Activated CD4-positive, alpha-beta T cell treated with anti-CD3 and anti-CD28 coated beads, Interleukin-2, Interleukin-4, amounts not matched to agents 100 ng/mL and 50 ng/mL, durations not matched to agents 16 hours and 8 hours (primary cell): ENCODE results near the gene NMNAT3.

ENCODE experiments used
- DNase-seq: peaks from one replicate; pipeline ENCODE4 v3.0.0-alpha.2; 2020; ENCODE audit warnings: low spot score

Gene NMNAT3

GRCh38 chr3:139578783-139579182, 99.0 kb downstream of the NMNAT3 start:
- DNase-seq, result no peak

GRCh38 chr3:139577909-139578308, 99.9 kb downstream of the NMNAT3 start:
- DNase-seq, result no peak

- DNase-seq, result no peak
These were observed 100.4 kb downstream of the NMNAT3 start for GRCh38 chr3:139577346-139577745.

DNA sequence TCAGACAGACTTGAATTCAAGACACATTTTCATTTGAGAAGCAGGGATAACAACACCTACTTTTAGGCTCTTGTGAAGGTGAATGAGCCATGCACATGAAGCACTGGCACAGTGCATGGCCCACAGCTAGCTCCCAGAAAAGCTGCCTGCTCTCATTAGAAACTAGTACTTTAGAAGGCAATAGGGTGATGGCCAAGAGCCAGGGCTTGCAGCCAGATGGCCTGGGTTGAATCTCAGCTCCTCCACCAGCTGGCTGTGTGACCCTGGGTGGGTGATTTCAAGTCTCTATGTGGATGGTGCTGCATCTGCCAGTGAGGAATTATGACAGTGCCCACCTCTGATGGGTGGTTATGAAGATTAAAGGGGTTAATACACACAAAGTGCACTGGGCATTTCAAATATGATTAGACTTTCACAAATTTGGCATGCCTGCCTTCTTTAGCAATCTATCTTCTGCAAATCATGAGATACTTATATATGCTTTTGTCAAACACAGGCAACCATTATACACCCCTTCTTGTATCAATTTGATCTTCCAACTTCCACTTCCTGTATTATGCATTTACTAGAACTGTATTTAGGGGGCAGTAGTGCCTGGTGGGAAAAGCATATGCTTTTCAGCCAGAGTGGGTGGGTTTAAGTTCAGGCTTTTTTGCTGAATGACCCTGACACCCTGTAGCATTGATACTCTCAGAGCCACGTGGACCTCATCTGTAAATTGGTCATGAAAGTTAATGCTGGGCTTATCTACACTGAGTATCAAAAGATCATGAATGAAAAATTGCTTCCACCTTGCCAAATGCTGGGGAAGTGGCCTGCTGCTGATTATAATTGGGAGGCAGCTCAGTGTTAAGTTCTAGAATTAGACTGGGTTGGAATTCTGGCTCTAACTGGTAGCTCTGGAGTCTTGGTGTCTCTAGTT, 103.5 kb downstream of the NMNAT3 start:
- DNase-seq, result no peak

GRCh38 chr3:139572847-139573672, 104.7 kb downstream of the NMNAT3 start:
- DNase-seq, result no peak

- DNase-seq, result no peak
These were observed 106.1 kb downstream of the NMNAT3 start for GRCh38 chr3:139571711-139572110.

- no peak for DNase-seq
These were observed 113.4 kb downstream of the NMNAT3 start for GRCh38 chr3:139564294-139564861.

DNA sequence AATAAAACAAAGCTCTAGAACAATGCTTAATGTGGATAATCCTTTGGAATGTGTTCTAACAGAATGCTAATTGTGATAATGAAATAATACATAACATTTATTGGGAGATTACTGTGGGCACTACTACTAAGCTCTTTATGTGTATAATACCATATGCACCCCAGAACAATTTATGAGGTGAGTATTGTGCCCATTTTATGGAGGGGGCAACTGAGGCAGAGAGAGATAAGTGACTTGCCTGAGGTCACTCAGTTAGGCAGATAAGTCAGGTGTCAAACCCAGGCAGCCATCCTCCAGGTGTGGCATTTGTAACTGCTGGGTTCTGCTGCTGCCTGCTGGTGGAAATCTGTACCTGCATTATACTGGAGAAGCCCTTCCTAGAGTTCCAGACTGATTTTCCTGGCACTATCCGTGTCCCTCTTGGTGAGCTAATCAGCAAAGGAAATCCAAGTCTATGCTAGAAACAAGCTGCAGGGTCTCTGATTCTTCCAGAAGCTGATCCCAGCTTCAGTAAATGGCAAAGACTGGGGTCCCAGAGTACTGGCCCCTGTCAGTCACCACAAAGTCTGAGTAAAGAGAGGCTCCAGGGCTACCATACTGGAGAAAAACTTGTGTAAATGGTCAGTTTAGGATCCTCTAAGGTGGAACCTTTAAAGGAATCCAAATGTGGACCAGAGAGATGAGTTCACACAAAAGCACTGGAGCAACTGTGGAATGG, 115.7 kb downstream of the NMNAT3 start:
- DNase-seq, result no peak

- DNase-seq, result no peak
These were observed 116.4 kb downstream of the NMNAT3 start for GRCh38 chr3:139561255-139561817.

DNA sequence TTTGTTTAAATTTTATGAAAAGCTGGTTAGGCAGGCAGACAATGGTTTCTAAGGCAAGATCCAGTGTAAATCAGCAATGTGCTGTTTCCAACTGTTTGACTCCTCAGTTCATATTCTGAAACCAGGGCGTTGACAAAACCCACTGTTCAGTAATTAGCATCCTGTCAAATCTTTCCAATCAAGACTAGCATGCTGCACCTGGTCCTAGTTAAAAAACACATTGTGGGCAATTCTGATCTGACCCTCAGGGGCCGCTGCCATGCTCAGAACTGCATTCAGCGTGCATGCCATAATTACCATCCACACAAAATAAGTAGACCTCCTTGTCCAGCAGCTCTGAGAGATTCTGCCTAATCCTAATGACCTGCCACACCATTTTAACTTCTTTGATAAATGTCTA, 117.4 kb downstream of the NMNAT3 start:
- DNase-seq, result no peak

DNA sequence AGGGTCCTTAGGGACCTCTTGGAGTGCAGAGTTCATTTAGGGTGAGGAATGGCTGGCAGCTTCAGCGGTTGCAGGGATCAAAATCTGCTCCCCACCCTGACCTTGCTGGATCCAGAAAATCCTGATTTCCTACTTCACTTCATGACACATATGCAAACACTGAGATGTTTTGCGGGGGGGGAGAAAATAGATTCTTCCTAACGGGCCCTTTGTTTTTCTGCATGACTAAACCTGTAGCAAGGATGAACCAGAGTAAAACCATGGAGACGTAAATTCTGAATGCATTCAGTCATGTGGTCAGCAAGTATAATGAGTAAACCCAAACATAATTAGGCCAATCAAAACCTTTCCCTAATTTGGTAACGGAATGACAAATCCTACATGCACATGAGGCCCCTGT, 118.2 kb downstream of the NMNAT3 start:
- DNase-seq, result no peak

GRCh38 chr3:139558351-139559266, 119.2 kb downstream of the NMNAT3 start:
- no peak for DNase-seq

DNA sequence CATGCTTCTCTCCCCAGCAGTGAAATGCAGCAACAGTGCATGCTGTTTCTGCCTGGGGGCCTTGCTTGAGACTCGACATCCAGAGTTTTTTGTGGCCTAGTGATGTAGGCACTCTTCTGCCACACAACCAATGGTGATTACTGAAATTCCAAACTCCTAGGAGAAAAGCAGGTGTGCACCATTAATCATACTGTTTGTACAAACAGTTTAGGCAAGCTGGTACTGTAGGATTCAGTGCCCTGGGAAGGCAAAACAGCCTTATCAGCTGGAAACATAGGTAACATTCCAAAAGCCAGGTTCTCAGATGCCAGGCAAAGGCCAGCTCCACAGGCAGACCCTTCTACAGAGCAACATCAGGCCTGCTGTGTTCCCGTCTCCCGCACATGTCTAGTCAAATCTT, 120.7 kb downstream of the NMNAT3 start:
- no peak for DNase-seq

DNA sequence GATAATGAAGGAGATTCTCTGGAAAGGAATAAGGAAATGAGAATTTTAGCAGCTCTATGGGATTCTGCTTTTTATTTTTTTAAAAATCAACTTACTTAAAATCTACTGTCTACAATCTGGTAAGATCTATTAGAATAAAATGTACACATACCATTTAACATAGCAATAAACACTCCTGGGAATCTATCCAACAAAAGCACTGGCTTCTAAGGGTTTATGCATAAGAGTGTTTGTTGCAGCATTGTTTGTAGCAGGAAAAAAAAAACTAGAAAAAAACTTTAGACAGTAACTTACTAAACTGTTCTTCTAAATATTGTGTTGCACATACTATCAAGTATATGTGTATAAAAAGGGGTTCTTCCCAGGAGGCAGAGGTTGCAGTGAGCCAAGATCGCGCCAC, 122.5 kb downstream of the NMNAT3 start:
- no peak for DNase-seq

GRCh38 chr3:139554628-139555027, 123.1 kb downstream of the NMNAT3 start:
- DNase-seq, result no peak

GRCh38 chr3:139552632-139553365, 125.0 kb downstream of the NMNAT3 start:
- no peak for DNase-seq

GRCh38 chr3:139548801-139549200, 129.0 kb downstream of the NMNAT3 start:
- DNase-seq, result no peak

DNA sequence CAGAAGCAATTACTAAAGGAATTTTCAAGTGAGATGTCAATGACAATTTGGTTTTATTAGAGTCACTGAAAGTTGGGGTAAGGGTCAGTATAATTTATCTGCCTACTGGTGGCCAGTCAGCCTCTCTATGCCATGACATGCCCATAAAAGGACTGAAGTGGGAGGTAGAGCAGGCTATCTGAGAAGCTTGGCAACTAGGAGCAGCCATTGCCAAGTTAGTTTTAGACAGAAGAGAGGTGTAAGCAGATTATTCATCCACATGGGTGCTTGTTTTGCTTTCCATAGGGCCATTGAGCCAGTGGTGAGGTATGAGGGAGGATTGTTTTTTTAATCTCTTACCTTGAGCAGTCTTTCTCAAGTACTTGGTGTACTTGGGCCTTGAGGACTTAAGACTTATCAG, 130.1 kb downstream of the NMNAT3 start:
- no peak for DNase-seq

- DNase-seq, result no peak
These were observed 131.0 kb downstream of the NMNAT3 start for GRCh38 chr3:139546772-139547171.
